GM21526 (cell line): ENCODE results near the gene C16orf86.

ENCODE experiments used
- ATAC-seq: cut with Tn5 transposase; IDR thresholded peaks from one replicate; pipeline ENCODE4 v1.9.1; 2021; ENCODE audit warnings: moderate library complexity; ENCODE audit not compliant: unreplicated experiment, low FRiP score

The C16orf86 gene

DNA sequence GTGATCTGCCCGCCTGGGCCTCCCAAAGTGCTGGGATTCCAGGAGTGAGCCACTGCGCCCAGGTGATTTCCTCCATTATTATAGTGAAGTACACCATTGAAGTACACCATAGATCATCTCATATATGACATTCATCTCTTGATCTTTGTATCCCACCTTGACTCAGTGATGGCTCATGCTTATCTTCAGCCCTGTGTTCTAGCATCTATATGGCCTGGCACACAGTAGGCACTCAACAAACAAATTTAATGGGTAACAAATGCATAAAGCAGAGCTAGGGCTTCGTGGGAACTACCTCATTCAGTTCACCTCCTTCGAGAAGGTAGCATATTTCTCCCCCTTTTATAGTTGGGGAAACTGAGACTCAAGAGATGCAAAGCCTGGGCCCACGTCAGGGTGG lies 1.0 kb upstream of the C16orf86 start:
- ATAC-seq, result no peak

- ATAC-seq, result no peak
These were observed 522 bp upstream of the C16orf86 start for GRCh38 chr16:67666032-67666551.

- no peak for ATAC-seq
These were observed 821 bp downstream of the C16orf86 start for GRCh38 chr16:67667453-67667816.

- ATAC-seq, result peak; percentile 69
These were observed 1.3 kb downstream of the C16orf86 start for GRCh38 chr16:67667817-67668494.

DNA sequence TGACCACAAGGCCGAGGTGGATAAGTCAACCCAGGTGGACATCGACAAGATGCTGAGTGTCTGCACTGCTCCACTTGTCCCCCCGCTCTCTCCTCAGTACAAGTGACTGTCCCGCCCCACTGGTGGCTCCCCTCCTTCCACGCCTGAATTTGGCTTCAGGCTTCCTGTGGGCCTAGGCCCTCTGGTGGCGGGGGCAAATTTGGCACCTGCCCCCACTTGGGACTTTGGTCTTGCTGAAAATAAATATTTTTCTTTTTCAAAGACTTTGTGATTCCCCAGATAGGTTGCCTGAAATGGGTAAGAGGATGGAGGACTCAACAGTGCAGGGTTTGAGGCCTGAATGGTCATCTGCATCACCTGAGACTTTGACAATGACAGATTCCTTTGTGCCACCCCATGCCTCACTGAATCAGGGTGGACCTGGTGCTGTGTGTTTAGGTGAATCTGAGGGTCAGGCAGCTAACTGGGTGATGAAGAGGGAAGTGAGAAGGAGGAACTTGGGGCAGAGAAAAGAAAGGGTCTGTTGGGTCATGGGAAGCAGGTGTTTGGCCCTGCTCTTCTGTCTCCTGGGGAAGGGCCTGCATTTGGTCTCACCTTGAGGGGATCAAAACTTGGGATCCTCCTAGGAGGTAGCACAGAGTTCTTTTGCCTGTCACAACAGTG lies 2.0 kb downstream of the C16orf86 start:
- ATAC-seq, result no peak

DNA sequence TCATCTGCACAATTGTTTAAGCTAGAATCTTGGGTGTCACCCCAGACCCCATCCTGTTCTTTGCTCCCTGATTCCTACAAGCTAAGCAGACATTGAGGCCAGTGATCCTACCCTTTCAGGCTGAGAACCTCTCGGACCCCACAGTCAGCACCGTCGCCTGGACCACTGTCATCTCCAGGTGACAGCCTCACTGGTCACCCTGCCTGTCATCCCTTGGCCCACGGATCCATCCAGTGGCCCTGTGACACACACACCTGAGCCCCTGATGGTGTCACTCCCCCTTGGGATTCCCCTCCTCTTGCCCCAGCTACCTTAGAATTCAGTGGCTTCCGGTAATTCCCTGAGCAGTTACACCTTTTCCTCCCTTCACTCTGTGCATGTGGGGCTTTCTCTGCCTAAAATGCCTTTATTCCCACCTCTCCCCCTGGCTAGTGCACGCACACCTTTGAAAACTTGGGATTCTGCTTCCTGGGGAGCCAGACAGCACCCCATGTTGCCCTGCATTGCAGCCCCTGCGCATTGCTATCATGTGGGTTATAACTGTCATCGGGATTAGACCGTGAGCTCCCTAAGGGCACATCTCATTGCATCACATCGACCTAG lies 3.0 kb downstream of the C16orf86 start:
- ATAC-seq, result no peak

- no peak for ATAC-seq
These were observed 5.7 kb downstream of the C16orf86 start for GRCh38 chr16:67672306-67672705.

- no peak for ATAC-seq
These were observed 6.4 kb downstream of the C16orf86 start for GRCh38 chr16:67672739-67673662.

- ATAC-seq, result no peak
These were observed 7.3 kb downstream of the C16orf86 start for GRCh38 chr16:67673712-67674580.

- no peak for ATAC-seq
These were observed 8.4 kb downstream of the C16orf86 start for GRCh38 chr16:67674851-67675578.

GRCh38 chr16:67675579-67675935 lies 8.9 kb downstream of the C16orf86 start:
- ATAC-seq, result no peak

- no peak for ATAC-seq
These were observed 9.4 kb downstream of the C16orf86 start for GRCh38 chr16:67675999-67676398.

DNA sequence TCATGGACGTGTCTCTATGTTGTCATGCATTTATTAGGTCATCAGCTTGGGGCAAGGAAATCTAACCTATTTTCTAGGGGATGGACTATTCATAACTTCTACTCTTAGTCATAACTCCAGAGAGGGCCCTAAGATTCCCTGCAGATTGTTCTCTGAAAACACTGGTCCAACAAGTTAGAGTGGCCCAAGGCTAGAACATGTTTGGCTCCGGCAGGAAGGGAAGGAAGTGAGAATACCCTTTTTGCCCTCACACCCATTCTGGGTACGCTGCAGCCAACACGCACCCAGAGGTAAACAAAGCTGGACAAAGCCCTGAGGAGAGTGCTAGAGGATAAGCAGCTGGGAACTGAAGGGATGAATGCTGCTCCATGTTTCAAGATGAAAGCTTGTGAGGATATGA lies 9.9 kb downstream of the C16orf86 start:
- ATAC-seq, result no peak

- ATAC-seq, result no peak
These were observed 10.3 kb downstream of the C16orf86 start for GRCh38 chr16:67676939-67677338.

- no peak for ATAC-seq
These were observed 11.1 kb downstream of the C16orf86 start for GRCh38 chr16:67677712-67678111.

DNA sequence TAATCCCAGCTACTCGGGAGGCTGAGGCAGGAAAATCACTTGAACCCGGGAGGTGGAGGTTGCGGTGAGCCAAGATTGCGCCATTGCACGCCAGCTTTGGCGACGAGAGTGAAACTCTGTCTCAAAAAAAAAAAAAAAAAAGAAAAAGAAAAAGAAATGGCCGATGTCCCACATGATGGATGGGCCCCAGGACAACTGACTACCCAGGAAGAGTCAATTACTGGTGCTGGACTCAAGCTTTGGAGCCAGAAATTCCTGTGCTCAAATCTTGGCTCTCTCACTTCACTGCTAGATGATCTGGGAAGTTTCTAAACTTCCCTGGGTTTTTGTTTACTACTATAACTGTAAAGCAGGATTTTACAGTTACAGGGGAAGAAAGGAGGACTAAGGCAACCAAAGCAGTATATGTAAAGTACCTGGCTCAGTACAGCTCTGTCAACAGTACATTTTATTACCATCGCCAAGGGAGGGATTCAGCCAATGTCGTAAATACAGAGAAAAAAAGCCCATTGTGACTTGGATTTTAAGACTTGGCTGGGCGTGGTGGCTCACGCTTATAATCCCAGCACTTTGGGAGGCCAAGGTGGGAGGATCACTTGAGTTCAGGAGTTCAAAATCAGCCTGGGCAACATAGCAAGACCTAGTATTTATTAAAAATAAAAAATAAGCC lies 11.9 kb downstream of the C16orf86 start:
- no peak for ATAC-seq

GRCh38 chr16:67679935-67680897 lies 13.6 kb downstream of the C16orf86 start:
- ATAC-seq, result no peak

GRCh38 chr16:67683767-67684166 lies 17.2 kb downstream of the C16orf86 start:
- no peak for ATAC-seq
